HepG2 (cell line): ENCODE results near the gene ZFYVE21.

ENCODE experiments used
- MXD4 ChIP-seq: IDR thresholded peaks from 2 replicates; pipeline ENCODE4 v1.6.1; 2016; ENCODE audit warnings: mild to moderate bottlenecking, missing biosample characterization, missing genetic modification reagents
- REXO4 ChIP-seq: sonication (generic); formaldehyde crosslinking; IDR thresholded peaks from 2 replicates; pipeline ENCODE4 v1.8.0; 2022; ENCODE audit warnings: missing genetic modification reagents, mild to moderate bottlenecking, borderline replicate concordance
- YY1 ChIP-seq: IDR thresholded peaks from 2 replicates; pipeline ENCODE4 v1.6.1; 2011; ENCODE audit warnings: low read length, low read depth, moderate library complexity, mild to moderate bottlenecking; ENCODE audit not compliant: insufficient read depth, insufficient replicate concordance
- TF ChIP-seq, protein P1 (sequence below): sonication (generic); formaldehyde crosslinking; IDR thresholded peaks from 2 replicates; pipeline ENCODE4 v1.8.0; 2022; ENCODE audit warnings: mild to moderate bottlenecking, missing genetic modification reagents, borderline replicate concordance
- TF ChIP-seq, protein P2 (sequence below): sonication (generic); formaldehyde crosslinking; IDR thresholded peaks from 2 replicates; pipeline ENCODE4 v1.4.0; 2020; ENCODE audit warnings: mild to moderate bottlenecking, missing genetic modification reagents

DNA sequence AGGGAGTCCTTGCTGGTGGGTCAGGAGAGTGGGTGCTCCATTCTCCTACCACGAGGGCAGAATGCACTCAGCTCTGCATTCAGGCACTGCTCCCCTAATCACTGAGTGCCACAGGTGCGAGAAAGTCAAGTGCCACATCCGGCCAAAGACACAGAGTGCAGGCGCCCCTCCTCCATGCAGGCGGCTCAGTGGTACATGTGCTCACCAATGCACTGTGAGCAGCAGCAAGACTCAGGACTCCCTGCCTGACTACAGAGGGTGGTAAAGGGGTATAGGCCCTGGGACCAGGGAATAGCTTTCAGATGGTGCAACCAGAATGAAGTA lies 32.9 kb downstream of the ZFYVE21 start:
- TF ChIP-seq, protein P1, sequence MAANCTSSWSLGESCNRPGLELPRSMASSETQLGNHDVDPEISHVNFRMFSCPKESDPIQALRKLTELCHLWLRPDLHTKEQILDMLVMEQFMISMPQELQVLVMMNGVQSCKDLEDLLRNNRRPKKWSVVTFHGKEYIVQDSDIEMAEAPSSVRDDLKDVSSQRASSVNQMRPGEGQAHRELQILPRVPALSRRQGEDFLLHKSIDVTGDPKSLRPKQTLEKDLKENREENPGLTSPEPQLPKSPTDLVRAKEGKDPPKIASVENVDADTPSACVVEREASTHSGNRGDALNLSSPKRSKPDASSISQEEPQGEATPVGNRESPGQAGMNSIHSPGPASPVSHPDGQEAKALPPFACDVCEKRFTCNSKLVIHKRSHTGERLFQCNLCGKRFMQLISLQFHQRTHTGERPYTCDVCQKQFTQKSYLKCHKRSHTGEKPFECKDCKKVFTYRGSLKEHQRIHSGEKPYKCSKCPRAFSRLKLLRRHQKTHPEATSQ (CRISPR knock-in tag): no peak
- TF ChIP-seq, protein P2, sequence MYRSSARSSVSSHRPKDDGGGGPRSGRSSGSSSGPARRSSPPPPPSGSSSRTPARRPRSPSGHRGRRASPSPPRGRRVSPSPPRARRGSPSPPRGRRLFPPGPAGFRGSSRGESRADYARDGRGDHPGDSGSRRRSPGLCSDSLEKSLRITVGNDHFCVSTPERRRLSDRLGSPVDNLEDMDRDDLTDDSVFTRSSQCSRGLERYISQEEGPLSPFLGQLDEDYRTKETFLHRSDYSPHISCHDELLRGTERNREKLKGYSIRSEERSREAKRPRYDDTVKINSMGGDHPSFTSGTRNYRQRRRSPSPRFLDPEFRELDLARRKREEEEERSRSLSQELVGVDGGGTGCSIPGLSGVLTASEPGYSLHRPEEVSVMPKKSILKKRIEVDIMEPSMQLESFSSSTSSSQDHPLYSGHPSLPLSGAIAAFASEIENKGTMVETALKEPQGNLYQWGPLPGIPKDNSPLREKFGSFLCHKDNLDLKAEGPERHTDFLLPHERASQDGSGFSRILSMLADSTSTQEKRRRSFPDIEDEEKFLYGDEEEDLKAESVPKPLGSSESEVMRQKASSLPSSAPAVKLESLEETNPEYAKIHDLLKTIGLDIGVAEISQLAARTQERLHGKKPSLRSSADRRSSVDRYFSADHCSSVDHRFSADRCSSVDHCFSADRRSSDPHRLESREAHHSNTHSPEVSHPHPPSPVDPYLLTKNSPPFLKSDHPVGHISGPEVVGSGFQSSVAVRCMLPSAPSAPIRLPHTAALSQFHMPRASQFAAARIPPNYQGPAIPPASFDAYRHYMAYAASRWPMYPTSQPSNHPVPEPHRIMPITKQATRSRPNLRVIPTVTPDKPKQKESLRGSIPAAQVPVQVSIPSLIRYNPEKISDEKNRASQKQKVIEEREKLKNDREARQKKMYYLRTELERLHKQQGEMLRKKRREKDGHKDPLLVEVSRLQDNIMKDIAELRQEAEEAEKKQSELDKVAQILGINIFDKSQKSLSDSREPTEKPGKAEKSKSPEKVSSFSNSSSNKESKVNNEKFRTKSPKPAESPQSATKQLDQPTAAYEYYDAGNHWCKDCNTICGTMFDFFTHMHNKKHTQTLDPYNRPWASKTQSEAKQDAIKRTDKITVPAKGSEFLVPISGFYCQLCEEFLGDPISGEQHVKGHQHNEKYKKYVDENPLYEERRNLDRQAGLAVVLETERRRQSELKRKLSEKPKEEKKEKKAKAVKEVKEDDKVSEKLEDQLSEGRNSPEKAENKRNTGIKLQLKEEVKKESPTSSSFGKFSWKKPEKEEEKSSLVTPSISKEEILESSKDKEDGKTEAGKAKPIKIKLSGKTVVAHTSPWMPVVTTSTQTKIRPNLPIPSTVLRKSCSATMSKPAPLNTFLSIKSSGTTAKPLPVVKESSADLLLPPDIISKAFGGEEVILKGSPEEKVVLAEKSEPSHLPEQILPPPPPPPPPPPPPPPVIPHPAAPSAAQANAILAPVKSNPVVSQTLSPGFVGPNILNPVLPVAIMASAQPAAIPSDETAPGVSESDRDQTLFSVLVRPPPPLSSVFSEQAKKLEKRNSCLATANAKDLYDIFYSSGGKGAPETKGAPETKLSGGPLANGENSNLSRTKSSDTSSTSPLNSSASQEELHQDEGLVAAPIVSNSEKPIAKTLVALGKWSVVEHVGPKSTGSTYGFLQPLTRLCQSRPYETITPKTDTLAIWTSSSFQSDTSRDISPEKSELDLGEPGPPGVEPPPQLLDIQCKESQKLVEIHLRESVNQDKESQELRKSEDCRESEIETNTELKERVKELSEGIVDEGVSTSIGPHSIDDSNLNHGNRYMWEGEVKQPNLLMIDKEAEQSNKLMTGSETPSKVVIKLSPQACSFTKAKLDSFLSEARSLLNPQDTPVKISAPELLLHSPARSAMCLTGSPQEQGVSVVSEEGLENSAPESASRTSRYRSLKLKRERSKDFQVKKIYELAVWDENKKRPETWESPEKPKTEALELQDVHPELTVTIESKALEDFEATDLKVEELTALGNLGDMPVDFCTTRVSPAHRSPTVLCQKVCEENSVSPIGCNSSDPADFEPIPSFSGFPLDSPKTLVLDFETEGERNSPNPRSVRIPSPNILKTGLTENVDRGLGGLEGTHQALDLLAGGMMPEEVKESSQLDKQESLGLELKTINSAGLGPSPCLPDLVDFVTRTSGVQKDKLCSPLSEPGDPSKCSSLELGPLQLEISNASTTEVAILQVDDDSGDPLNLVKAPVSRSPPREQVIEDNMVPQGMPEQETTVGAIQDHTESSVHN (CRISPR knock-in tag): no peak
- TF ChIP-seq YY1: no peak
- TF ChIP-seq REXO4 (CRISPR knock-in tag): no peak
- TF ChIP-seq MXD4: no peak
